RWPE2 (cell line): ENCODE measurements around the gene ARID5B.

Source experiments
- ATAC-seq: fragments of 200-7000 bp; cut with Tn5 transposase; 3 replicates; pipeline ENCODE4 v1.9.1; 2021; ENCODE audit warnings: low read depth
- DNase-seq: peaks from one replicate; pipeline ENCODE4 v3.0.0-alpha.2; 2020; ENCODE audit warnings: low spot score
- H3K27ac ChIP-seq: fragments of 450-650 bp; 2 replicates; pipeline ENCODE4 v1.5.1; 2017; ENCODE audit warnings: mild to moderate bottlenecking; ENCODE audit not compliant: poor library complexity, severe bottlenecking
- H3K27me3 ChIP-seq: fragments of 250-450 bp; sonication (Bioruptor Pico); 2 replicates; pipeline ENCODE4 v1.5.1; 2021; ENCODE audit warnings: mild to moderate bottlenecking, moderate library complexity; ENCODE audit not compliant: insufficient read depth, poor library complexity, severe bottlenecking
- H3K36me3 ChIP-seq: fragments of 250-450 bp; sonication (Bioruptor Pico); 2 replicates; pipeline ENCODE4 v1.5.1; 2020; ENCODE audit warnings: low read depth, mild to moderate bottlenecking, moderate library complexity
- H3K4me1 ChIP-seq: fragments of 250-450 bp; sonication (Bioruptor Pico); 2 replicates; pipeline ENCODE4 v1.5.1; 2021; ENCODE audit warnings: mild to moderate bottlenecking, moderate library complexity; ENCODE audit not compliant: insufficient read depth, poor library complexity, severe bottlenecking
- H3K4me3 ChIP-seq: fragments of 250-450 bp; sonication (Bioruptor Pico); 2 replicates; pipeline ENCODE4 v1.5.1; 2021; ENCODE audit warnings: mild to moderate bottlenecking, moderate library complexity; ENCODE audit not compliant: severe bottlenecking
- H3K9me3 ChIP-seq: fragments of 250-450 bp; sonication (Bioruptor Pico); 2 replicates; pipeline ENCODE4 v1.5.1; 2021; ENCODE audit warnings: mild to moderate bottlenecking, moderate library complexity; ENCODE audit not compliant: severe bottlenecking
- CTCF ChIP-seq: fragments of 450-650 bp; IDR thresholded peaks from one replicate; pipeline ENCODE4 v1.5.1; 2017; ENCODE audit warnings: mild to moderate bottlenecking, moderate library complexity; ENCODE audit not compliant: poor library complexity, severe bottlenecking

Gene ARID5B

GRCh38 chr10:61991166-61991565 lies 89.7 kb downstream of the ARID5B start:
- no peaks in the 10 kb centered on the region for H3K36me3 ChIP-seq
- no peak for TF ChIP-seq CTCF
- H3K4me3 ChIP-seq = no peak overlapping the region
- H3K27ac ChIP-seq = no peak overlapping the region
- H3K27me3 ChIP-seq = no peaks in the 10 kb centered on the region
- no peak for ATAC-seq
- DNase-seq = no peak
- H3K4me1 ChIP-seq = peaks cover 38% of the 10 kb centered on the region
- H3K9me3 ChIP-seq = no peaks in the 10 kb centered on the region

- H3K27ac ChIP-seq = peak overlapping the region; percentile 80
- DNase-seq (no peak), ATAC-seq (no peak)
- H3K4me1 ChIP-seq = peaks cover 38% of the 10 kb centered on the region
- H3K9me3 ChIP-seq = no peaks in the 10 kb centered on the region
- H3K27me3 ChIP-seq = no peaks in the 10 kb centered on the region
- H3K4me3 ChIP-seq = no peak overlapping the region
- no peak for TF ChIP-seq CTCF
- H3K36me3 ChIP-seq = no peaks in the 10 kb centered on the region
Measured at GRCh38 chr10:61992059-61992460, 90.6 kb downstream of the ARID5B start.

- Histone ChIP-seq H3K4me1 (peaks cover 30% of the 10 kb centered on the region), H3K27me3 (no peaks in the 10 kb centered on the region), H3K9me3 (no peaks in the 10 kb centered on the region), H3K36me3 (no peaks in the 10 kb centered on the region), H3K4me3 (peak overlapping the region; percentile 4), H3K27ac (peak overlapping the region; percentile 80)
- no peak for DNase-seq
- ATAC-seq = peak; percentile 86
- no peak for TF ChIP-seq CTCF
Measured at GRCh38 chr10:61992671-61993668, 91.5 kb downstream of the ARID5B start.

GRCh38 chr10:61993711-61994401 lies 92.4 kb downstream of the ARID5B start:
- Histone ChIP-seq H3K27me3 (no peaks in the 10 kb centered on the region), H3K27ac (peak overlapping the region; percentile 80), H3K36me3 (no peaks in the 10 kb centered on the region), H3K4me1 (peaks cover 29% of the 10 kb centered on the region), H3K4me3 (no peak overlapping the region), H3K9me3 (no peaks in the 10 kb centered on the region)
- DNase-seq (no peak), ATAC-seq (no peak)
- no peak for TF ChIP-seq CTCF
